Measurements from ENCODE around the gene PDLIM1.

PDLIM1 gene

GRCh38 chr10:95290461-95291364, at the start of gene PDLIM1:
PDLIM1 (minus strand) TSS chr10:95291003; CDS start chr10:95290915, 88 bp downstream.
- peak; percentile 33 for DNase-seq

GRCh38 chr10:95339863-95340262, 49.1 kb upstream of the PDLIM1 start:
- no peak for DNase-seq

GRCh38 chr10:95337423-95338160, 46.8 kb upstream of the PDLIM1 start:
- DNase-seq: no peak

- DNase-seq: no peak
Measured at GRCh38 chr10:95336702-95337101, 45.9 kb upstream of the PDLIM1 start.

GRCh38 chr10:95335933-95336699, 45.3 kb upstream of the PDLIM1 start:
- DNase-seq: no peak

- DNase-seq: no peak
Measured at GRCh38 chr10:95334805-95335144, 44.0 kb upstream of the PDLIM1 start.

- DNase-seq: no peak
Measured at GRCh38 chr10:95333997-95334804, 43.4 kb upstream of the PDLIM1 start.

GRCh38 chr10:95332666-95333249, 42.0 kb upstream of the PDLIM1 start:
- DNase-seq: no peak

GRCh38 chr10:95331596-95332130, 40.9 kb upstream of the PDLIM1 start:
- no peak for DNase-seq

- DNase-seq: no peak
Measured at GRCh38 chr10:95330966-95331453, 40.2 kb upstream of the PDLIM1 start.

GRCh38 chr10:95329296-95329695, 38.5 kb upstream of the PDLIM1 start:
- no peak for DNase-seq

- no peak for DNase-seq
Measured at GRCh38 chr10:95328013-95328412, 37.2 kb upstream of the PDLIM1 start.

- DNase-seq: peak; percentile 73
Measured at GRCh38 chr10:95327367-95327766, 36.6 kb upstream of the PDLIM1 start.

- DNase-seq: no peak
Measured at GRCh38 chr10:95326396-95326795, 35.6 kb upstream of the PDLIM1 start.

- DNase-seq: no peak
Measured at GRCh38 chr10:95325863-95326262, 35.1 kb upstream of the PDLIM1 start.

- DNase-seq: no peak
Measured at GRCh38 chr10:95324436-95325268, 33.8 kb upstream of the PDLIM1 start.

GRCh38 chr10:95321554-95322301, 30.9 kb upstream of the PDLIM1 start:
- DNase-seq: no peak

- no peak for DNase-seq
Measured at GRCh38 chr10:95319239-95319638, 28.4 kb upstream of the PDLIM1 start.

- DNase-seq: no peak
Measured at GRCh38 chr10:95315509-95315908, 24.7 kb upstream of the PDLIM1 start.
